ENCODE measurements around the gene SUPT16H.

GRCh38 chr14:21414137-21414631 lies 30.4 kb upstream of the SUPT16H start:
- TF ChIP-seq CTCF (IDR thresholded peaks at IDR 0.05; ENCODE audit: poor library complexity, severe bottlenecking) (no peak), RAD21 (conservative IDR thresholded peaks at IDR 0.05) (no peak), EZH2 (IDR thresholded peaks at IDR 0.05; ENCODE audit: borderline replicate concordance, insufficient read depth, low read length, poor library complexity, severe bottlenecking) (no peak), POLR2AphosphoS5 (IDR thresholded peaks at IDR 0.05) (no peak)
